ENCODE measurements around the gene ANKMY1.
"Not testable (repeated sequence)": the region's sequence is repeated elsewhere in the genome, so short reads cannot be mapped to it uniquely, and the experiment has no call there.

The ANKMY1 gene

DNA sequence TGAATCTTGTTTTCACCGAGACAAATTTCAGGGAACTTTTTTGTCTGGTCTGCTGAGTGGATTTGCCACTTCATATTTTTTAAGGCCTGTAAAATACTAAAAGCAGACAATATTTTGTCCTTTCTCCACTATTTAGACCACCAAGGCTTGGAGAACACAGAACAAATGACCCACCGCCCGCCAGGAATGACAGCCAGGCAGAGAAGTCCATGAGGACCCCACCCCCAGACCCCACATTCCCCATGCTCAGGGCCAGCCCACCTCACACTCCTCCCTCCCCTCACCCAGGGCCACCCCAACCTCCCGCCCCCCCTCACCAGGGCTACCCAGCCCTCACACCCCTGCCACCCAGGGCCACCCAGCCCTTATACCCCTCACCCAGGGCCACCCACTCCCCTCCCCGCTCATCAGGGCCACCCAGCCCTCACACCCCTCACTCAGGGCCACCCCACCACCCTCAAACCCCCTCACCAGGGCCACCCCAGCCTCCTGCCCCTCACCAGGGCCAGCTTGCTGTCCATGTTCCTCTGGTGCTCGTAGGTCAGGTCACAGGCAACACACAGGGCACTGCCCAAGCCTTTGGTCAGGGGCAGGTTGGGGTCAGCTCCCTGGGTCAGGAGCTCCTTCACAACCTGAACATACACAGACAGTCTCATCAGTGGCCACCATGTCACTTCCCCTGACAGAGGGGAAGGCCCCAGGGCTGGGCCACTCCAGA lies 50.6 kb downstream of the ANKMY1 start:
- DNase-seq (ENCODE audit: low read depth in 1 of 2, low spot score in 1 of 2): no peak

DNA sequence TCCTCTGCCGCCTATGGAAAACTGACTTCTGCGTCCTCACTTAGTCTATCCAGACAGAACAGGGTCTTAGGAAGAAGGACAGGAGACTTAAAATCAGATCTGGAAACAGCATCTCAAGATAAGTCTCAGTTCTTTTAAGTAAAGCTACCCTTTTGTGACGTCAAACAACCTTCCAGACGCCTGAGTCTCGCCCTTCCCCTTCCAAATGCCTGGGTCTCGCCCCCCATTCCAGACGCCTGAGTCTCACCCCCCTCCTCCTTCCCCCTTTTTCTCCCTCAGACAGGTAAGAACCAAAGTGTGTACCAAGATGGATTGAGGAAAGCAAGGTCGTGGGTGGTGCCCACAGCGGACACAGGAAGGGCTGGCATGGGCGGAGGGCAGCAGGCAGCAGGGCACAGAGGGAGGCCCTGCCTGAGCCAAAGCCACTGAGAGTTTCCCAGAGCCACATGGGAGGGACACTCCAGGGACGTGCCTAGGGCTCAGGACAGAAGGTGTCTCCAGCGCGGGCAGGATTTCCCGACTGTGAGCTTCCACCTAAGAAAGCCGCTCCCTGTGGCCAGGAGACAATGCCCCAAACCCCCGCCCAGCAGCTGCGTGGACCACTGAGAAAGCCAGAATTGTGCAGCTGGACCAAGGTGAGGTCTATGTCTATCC lies 51.3 kb downstream of the ANKMY1 start:
- DNase-seq (ENCODE audit: low read depth in 1 of 2, low spot score in 1 of 2): no peak

DNA sequence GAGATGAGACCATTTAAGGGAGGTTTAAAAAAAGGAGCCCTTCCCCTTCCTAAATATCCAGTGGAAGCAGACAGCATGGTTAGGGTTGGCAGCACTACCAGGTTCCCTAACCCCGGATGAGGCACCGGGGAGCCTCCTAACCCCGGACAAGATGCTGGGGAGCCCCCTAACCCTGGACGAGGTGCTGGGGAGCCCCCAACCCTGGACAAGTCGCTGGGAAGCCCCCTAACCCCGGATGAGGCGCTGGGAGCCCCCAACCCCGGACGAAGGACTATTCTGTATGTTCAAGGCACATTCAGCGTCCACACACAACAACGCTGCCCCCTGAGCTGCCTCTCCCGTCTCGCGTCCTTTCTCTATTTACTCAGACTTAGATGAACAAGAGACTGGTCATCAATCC lies 51.9 kb downstream of the ANKMY1 start:
- no peak for DNase-seq (ENCODE audit: low read depth in 1 of 2, low spot score in 1 of 2)

DNA sequence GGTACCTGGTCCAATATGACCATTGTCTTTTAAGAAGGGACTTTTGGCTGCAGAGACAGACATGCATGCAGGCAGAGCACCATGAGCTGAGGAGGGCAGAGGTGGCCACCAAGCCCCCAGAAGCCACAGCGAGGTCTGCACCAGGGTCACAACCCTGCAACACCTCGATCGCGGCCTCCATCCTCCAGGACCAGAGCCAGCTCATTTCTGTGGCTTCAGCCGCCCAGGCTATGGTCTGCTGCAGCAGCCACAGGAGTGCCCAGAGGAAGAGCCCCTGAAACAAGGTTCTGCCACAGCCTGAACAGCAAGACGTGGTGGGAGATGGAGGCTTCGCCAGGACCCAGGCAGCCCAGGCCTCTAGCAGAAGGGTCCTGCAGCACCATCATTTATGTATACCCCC lies 53.9 kb downstream of the ANKMY1 start:
- no peak for DNase-seq (ENCODE audit: low read depth in 1 of 2, low spot score in 1 of 2)

DNA sequence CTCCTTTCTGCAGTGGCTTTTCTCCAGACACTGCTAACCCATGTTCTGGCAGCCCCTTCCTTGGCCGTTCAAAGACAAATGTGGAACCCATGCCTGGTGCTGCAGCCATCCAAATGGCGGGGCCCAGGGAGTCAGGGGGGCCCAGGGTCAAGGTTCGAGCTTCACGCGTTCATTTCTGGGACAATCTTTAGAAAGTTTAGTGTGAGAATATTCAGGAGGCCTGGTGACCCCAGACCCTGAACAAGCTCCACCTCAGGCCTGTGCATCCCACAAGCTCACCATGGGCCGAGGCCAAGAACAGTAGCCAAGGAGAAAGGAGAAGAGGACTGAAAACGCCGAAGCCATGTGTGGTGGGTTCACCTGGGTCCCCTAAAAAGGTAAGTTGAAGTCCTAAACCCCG lies 54.4 kb downstream of the ANKMY1 start:
- DNase-seq (ENCODE audit: low read depth in 1 of 2, low spot score in 1 of 2): no peak

DNA sequence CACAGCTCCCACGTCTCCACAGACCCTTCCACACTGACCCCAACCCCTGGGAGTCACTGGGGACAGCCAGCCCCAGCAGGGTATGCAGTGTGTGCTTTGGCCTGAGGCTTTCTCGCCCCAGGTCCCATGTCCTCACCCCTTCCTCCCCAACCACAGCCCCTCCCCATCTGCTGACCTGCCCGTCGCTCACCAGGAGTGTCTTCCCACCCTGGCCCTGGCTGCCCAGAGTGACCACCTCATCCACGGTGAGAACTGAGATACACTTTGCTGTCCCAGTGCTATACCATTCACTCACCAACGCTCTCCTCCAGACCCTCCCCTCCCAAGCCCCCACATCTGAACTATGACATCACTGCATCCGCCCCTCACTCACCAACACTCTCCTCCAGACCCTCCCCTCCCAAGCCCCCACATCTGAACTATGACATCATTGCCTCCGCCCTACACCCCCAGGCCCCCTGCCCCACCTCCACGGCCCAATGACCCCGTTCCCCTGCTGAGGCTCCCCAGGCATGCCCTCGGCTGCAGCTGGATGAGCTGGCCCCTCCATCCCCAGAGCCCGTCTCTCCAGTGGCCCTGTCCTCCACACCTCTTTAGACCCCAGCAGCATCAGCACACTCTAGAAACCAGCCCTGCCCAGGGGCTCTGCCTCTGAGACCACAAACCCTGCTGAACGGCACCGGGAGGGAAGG lies 55.2 kb downstream of the ANKMY1 start:
- DNase-seq (ENCODE audit: low read depth in 1 of 2, low spot score in 1 of 2): no peak

DNA sequence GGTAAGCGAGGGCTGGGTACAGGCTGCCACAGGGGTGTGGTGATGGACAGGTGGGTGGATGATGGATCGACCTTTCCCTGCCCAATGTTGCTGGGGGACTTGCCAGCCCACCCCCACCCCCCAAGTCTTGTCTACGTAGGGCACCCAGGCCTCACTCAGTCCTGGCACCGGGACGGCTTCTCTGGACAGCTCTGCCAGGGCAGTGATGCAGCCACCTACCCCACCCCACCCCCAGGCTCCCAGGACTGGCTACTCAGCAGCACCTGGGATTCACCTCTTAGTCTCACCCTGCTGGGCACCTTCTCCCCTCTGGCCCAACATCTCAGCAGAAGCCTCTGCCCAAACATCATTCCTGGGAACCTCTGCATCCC lies 55.7 kb downstream of the ANKMY1 start:
- DNase-seq (ENCODE audit: low read depth in 1 of 2, low spot score in 1 of 2): no peak

DNA sequence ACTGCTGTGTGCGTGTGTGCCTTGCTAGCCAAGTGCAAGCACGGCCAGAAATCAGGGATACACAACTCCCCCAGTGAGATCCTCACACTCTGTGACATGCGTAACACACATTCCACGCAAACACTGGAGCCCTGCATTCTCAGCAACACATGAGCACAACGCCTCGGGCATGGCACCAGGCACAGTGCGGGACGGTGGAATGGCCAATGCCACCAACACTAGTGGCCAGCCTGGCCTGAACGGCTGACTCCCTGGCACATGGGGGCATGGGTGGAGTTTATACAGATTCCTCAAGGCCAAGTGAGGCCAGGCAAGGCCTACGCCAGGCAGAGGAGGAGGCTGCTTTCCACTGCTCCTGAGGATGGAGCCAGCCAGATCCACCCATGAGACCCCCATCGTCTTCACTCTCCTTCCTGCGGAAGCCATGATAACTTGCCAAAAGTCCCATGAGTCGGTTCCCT lies 56.2 kb downstream of the ANKMY1 start:
- DNase-seq (ENCODE audit: low read depth in 1 of 2, low spot score in 1 of 2): no peak

DNA sequence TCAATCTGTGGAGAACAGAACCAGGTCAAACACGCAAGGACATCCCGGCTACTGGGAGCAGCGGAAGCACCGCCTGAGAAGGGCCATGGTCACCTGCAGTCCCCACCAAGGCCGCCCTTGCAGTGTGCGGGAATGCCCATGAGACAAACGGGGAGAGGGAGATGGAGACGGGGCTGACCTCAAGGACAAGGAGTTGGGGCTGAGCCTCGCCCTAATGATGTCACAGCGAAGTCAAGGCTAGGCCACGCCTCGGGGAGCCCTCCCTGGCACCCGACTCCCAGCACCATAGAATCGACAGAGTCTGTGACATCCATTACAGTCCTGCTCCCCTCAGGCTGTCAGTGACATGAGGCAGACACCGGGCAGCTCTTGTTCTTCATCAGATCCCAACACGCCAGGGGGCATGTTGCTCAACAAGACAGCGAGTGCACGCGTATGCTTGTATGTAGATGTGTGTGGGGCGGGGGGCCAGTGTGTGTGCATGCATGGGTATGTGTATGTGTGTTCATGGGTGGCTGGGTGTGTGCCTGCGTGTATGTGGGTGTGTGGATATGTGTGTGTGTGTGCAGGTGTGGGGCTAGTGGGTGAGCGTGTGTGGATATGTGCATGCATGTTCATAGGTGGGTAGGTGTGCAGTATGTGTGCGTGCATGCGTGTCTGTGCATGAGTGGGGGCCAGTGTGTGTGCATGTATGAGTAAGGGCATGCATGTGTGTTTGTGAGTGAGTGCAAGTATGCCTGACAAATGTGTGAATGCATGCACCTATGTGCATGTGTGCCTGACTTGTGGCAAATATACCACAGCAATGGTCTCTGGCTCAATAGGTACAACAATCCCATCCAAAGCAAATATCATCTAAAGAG lies 57.0 kb downstream of the ANKMY1 start:
- no peak for DNase-seq (ENCODE audit: low read depth in 1 of 2, low spot score in 1 of 2)

DNA sequence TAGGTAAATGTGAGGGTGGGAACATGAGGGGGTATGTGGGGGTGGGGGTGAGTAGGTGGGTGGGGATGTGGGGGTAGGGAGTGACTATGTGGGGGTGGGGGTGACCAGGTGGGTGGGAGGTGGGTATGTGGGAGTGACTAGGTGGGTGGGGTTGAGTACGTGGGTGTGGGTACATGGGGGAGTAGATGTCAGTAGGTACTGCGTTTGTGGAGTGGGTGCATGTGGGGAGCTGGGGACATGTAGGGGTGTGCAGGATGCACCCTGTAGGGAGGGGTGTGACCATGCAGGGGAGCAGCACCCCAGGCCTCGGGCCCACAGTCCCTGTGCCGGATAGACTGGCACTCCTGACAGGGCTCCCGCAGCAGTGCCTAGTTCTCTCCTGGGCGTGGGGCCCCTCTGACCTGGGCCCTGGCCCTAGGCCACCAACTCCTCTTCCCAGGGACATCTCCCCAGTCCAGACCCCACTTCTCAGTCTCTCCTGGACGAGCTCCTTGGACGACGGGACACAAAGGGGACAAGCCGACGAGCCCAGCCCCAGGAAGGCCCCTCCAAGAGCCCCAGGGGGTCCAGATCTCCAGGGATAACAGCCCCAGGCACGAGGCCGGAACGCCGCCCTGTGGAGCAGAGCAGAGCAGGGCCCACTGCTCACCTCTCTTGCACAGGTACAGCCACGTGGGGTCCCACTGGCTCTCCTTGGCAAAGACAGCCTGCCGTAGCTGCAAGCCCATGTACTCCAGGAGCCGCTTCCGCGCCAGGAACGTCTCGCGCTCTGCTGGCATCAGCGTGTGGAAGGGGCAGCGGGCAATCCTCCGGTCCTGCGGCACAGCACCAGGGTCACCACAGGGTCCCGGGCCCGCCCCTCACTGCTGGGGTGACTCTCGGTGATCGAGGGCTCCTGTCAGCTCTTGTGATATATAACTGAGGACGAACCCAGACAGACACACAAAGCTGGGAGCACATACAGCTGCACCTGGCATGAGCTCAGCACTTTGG lies 58.2 kb downstream of the ANKMY1 start:
- no peak for DNase-seq (ENCODE audit: low read depth in 1 of 2, low spot score in 1 of 2)

DNA sequence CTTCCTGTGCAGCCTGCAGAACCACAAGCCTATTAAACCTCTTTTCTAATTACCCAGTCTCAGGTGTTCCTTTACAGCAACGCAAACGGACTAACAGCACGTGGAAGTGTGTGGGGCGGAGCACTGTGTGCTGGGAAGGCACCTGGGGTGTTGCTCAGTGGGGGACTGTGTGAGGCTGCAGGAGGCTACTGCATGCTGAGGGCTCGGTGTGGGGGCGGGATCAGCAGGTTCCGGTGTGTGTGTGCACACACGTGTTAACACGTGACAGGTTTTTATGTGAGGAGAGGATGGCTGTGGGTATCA lies 58.9 kb downstream of the ANKMY1 start:
- no peak for DNase-seq (ENCODE audit: low read depth in 1 of 2, low spot score in 1 of 2)

DNA sequence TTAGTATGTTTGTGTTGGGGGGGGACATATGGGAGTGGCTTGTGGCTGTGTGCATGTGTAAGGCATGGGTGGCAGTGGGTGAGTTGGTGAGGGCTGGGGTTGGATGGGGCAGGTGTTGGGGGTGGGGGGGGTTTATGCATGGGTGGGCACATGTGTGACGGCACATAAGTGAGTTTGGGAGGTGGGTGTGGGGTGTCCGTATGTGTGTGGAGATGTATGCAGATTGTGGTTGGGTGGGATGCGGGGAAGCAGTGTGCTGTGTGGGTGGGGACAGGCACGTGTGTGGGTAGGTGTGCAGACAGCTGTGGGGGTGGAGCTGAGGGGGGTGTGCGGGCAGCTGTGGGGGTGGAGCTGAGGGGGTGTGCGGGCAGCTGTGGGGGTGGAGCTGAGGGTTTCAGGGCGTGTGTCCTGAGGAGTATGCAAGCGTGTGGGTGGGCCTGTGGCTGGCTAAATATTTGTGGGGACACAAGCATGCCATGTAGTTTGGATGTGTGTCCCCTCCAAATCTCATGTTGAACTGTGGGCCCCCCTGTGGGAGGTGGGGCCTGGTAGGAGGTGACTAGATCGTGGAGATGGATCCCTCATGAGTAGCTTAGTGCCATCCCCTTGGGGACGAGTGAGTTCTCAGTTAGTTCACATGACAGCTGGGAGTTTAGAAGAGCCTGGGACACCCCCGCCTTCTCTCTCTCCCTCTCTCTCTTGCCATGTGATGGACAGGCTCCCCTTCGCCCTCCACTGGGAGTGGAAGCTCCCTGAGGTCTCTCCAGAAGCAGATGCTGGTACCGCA lies 59.4 kb downstream of the ANKMY1 start:
- no peak for DNase-seq (ENCODE audit: low read depth in 1 of 2, low spot score in 1 of 2)

DNA sequence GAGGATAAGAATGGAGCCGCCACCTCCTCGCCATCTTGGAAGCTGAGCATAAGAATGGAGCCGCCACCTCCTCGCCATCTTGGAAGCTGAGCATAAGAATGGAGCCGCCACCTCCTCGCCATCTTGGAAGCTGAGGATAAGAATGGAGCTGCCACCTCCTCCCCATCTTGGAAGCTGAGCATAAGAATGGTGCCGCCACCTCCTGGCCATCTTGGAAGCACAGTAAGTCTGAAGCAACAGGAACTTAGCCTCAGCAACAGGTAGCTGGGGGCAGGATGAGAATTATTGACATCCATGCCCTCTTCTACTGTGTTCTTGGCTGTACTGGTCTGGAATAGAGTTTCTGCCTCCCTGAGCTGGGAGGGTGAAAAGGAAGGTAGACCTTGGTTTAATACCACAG lies 60.7 kb downstream of the ANKMY1 start:
- DNase-seq (ENCODE audit: low read depth in 1 of 2, low spot score in 1 of 2): not testable (repeated sequence)

DNA sequence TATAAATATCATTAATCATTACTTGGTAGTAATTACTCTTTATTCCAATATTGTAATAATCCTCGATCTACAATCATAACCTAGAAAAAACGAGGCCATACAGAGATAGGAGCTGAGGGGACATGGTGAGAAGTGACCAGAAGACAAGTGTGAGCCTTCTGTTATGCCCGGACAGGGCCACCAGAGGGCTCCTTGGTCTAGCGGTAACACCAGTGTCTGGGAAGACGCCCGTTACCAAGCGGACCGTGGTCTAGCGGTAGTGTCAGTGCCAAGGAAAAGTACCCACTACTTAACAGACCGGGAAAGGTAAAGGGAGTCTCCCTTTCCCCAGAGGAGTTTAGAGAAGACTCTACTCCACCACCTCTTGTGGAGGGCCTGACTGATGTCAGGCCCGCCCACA lies 62.8 kb downstream of the ANKMY1 start:
- not testable (repeated sequence) for DNase-seq (ENCODE audit: low read depth in 1 of 2, low spot score in 1 of 2)

DNA sequence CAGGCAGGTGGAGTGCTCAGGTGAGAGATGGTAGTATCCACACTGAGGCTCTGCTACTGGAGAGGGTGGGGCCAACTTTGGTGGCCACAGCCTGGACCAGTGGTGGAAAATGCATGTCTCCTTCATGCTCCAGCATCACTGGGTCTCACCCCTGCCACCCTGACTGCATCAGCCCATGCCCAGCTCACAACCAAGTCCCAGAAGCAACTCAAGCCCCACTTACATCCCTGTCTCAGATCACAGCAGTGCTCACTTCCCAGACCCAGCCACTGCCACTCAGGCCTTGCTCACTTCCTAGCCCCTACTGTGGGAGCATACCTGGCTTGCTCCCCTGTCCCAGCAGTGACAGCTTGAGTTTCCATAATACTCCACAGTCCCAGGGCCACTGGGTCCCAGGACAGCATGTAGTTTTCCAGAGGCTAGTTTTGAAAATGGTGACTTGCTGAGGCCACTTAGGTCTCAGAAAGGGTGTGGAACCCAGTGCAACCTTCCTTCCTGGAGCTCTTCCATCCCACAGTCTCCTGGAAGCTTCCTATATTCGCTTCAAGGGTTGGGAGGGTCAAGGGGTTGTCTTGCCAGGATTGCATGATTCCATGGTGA lies 63.5 kb downstream of the ANKMY1 start:
- DNase-seq (ENCODE audit: low read depth in 1 of 2, low spot score in 1 of 2): no peak

DNA sequence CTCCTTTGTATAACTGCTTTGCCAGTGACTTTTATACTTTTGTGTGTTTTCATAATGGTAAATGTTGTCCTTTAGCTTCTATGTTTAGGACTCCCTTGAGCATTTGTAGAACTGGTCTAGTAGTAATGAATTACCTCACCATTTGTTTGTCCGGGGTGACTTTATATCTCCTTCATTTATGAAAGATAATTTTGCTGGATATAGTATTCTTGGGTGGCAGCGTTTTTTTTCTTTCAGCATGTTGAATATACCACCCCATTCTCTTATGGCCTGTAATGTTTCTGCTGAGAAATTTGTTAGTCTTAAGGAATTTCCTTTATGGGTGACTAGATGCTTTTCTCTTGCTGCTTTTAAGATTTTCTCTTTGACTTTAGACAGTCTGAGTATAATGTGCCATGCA lies 66.3 kb downstream of the ANKMY1 start:
- no peak for DNase-seq (ENCODE audit: low read depth in 1 of 2, low spot score in 1 of 2)

DNA sequence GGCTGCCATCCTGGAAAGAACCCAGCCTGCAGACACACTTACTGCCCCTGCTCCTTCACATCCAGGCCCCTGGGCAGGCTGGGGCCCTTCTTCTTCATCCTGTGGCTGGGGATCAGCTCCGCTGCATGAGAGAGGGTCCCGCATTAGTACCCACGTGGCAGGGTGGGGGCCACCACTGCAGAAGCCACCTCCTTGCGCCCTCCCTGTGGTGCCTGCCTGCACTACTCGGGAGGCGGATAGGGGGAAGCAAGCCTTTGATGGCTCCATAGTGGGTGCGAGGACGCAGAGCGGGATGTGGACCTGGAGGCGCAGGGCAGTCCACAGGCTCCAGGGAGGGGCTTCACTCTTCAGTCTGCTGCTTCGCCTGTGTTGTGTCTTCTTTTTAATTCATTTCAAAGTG lies 75.6 kb downstream of the ANKMY1 start:
- DNase-seq (ENCODE audit: low read depth in 1 of 2, low spot score in 1 of 2): no peak

DNA sequence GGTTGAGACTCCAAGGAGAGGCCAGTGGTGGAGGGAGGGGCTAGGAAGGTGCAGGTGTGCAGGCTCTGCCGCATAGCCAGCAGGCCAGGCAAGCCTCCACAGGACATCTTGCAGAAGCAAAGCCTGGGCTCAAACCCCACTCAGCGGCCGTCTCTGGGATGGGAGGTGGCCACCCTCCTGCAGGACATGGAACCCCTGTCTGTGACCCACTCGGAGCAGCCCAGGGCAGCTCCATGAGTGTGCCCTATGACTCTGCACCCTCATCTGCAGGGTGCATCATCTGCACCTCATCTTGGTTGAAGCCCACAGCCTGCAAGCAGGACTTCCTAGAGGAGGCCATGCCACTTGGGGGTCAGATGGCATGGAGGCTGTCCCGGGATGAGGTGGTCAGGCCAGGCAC lies 76.1 kb downstream of the ANKMY1 start:
- no peak for DNase-seq (ENCODE audit: low read depth in 1 of 2, low spot score in 1 of 2)

Data from stimulated activated CD4-positive, alpha-beta T cell treated with anti-CD3 and anti-CD28 coated beads, Interleukin-15, amount 100 ng/mL, for 1 hour (primary cell).